ENCODE results near the gene ZNF324.
"Not testable (repeated sequence)": the region's sequence is repeated elsewhere in the genome, so short reads cannot be mapped to it uniquely, and the experiment has no call there.

ZNF324 gene

GRCh38 chr19:58473775-58474174 lies 6.9 kb downstream of the ZNF324 start:
- DNase-seq: no peak

- no peak for DNase-seq
These were observed 7.6 kb downstream of the ZNF324 start for GRCh38 chr19:58474291-58474996.

- DNase-seq: no peak
These were observed 8.3 kb downstream of the ZNF324 start for GRCh38 chr19:58474997-58475713.

GRCh38 chr19:58475714-58476497 lies 9.0 kb downstream of the ZNF324 start, which contains the start of gene ZNF446:
Gene ZNF446 (plus strand): TSS chr19:58476352. CDS start chr19:58477219, 867 bp downstream.
- DNase-seq: peak; percentile 95 to 96

GRCh38 chr19:58476498-58477015 lies 9.7 kb downstream of the ZNF324 start:
- DNase-seq: no peak

GRCh38 chr19:58477130-58477529 lies 10.2 kb downstream of the ZNF324 start:
- no peak for DNase-seq

GRCh38 chr19:58477871-58478270 lies 11.0 kb downstream of the ZNF324 start:
- no peak for DNase-seq

GRCh38 chr19:58479303-58479702 lies 12.4 kb downstream of the ZNF324 start:
- DNase-seq: no peak

- DNase-seq: no peak
These were observed 13.0 kb downstream of the ZNF324 start for GRCh38 chr19:58479736-58480480.

GRCh38 chr19:58480481-58480830 lies 13.6 kb downstream of the ZNF324 start:
- no peak for DNase-seq

GRCh38 chr19:58480831-58481230 lies 14.0 kb downstream of the ZNF324 start:
- no peak for DNase-seq

GRCh38 chr19:58482372-58482771 lies 15.5 kb downstream of the ZNF324 start:
- DNase-seq: no peak

- no peak for DNase-seq
These were observed 16.9 kb downstream of the ZNF324 start for GRCh38 chr19:58483776-58484175.

GRCh38 chr19:58484349-58484748 lies 17.5 kb downstream of the ZNF324 start:
- DNase-seq: not testable (repeated sequence)

GRCh38 chr19:58491393-58491792 lies 24.5 kb downstream of the ZNF324 start:
- no peak for DNase-seq

GRCh38 chr19:58492265-58492664 lies 25.4 kb downstream of the ZNF324 start:
- DNase-seq: no peak

GRCh38 chr19:58497634-58498170 lies 30.8 kb downstream of the ZNF324 start:
- DNase-seq: no peak

GRCh38 chr19:58498316-58499020 lies 31.6 kb downstream of the ZNF324 start:
- no peak for DNase-seq

- DNase-seq: peak; percentile 96 to 99
These were observed 32.4 kb downstream of the ZNF324 start for GRCh38 chr19:58499021-58499927.

GRCh38 chr19:58500242-58500641 lies 33.4 kb downstream of the ZNF324 start:
- DNase-seq: no peak
